GM10266 (cell line): Measurements from ENCODE around the gene BDKRB1.
"Not testable (repeated sequence)": the region's sequence is repeated elsewhere in the genome, so short reads cannot be mapped to it uniquely, and the experiment has no call there.

ENCODE experiments used
- DNase-seq: peaks from one replicate; pipeline ENCODE4 v3.0.0; 2012; ENCODE audit errors: extremely low spot score
- TF ChIP-seq, protein P1 (sequence below): IDR thresholded peaks from 2 replicates; pipeline ENCODE4 v1.5.1; 2012; ENCODE audit warnings: mild to moderate bottlenecking, low read depth; ENCODE audit not compliant: control insufficient read depth, insufficient read depth; ENCODE audit errors: missing control alignments

Gene BDKRB1

GRCh38 chr14:96243785-96244184, 12.2 kb upstream of the BDKRB1 start:
- TF ChIP-seq, protein P1, sequence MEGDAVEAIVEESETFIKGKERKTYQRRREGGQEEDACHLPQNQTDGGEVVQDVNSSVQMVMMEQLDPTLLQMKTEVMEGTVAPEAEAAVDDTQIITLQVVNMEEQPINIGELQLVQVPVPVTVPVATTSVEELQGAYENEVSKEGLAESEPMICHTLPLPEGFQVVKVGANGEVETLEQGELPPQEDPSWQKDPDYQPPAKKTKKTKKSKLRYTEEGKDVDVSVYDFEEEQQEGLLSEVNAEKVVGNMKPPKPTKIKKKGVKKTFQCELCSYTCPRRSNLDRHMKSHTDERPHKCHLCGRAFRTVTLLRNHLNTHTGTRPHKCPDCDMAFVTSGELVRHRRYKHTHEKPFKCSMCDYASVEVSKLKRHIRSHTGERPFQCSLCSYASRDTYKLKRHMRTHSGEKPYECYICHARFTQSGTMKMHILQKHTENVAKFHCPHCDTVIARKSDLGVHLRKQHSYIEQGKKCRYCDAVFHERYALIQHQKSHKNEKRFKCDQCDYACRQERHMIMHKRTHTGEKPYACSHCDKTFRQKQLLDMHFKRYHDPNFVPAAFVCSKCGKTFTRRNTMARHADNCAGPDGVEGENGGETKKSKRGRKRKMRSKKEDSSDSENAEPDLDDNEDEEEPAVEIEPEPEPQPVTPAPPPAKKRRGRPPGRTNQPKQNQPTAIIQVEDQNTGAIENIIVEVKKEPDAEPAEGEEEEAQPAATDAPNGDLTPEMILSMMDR, result no peak
- no peak for DNase-seq

GRCh38 chr14:96245074-96245473, 10.9 kb upstream of the BDKRB1 start:
- DNase-seq, result not testable (repeated sequence)

- TF ChIP-seq, protein P1, result no peak
- no peak for DNase-seq
Observed at GRCh38 chr14:96245710-96246538, 10.1 kb upstream of the BDKRB1 start.

DNA sequence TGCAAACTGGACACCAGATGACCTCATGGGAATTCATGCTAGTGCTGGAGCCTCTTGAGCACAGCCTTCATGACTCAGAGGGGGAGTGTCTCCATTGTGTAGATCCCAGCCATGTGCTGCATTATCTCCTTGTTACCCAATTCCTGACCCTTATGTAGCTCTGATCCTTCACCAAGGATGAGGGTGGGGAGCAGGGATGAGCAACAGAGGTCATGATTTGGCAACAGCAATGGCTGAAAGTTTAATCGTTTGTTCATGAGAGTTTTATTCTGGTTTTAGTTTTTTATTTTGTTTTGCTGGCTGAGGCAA, 9.5 kb upstream of the BDKRB1 start:
- TF ChIP-seq, protein P1, result no peak

GRCh38 chr14:96247031-96247430, 9.0 kb upstream of the BDKRB1 start:
- no peak for DNase-seq
- TF ChIP-seq, protein P1, result no peak

More for the DNA sequence above, 9.5 kb upstream of the BDKRB1 start:
- DNase-seq, result no peak

- TF ChIP-seq, protein P1, result no peak
- DNase-seq, result no peak
Observed at GRCh38 chr14:96249029-96249428, 7.0 kb upstream of the BDKRB1 start.

DNA sequence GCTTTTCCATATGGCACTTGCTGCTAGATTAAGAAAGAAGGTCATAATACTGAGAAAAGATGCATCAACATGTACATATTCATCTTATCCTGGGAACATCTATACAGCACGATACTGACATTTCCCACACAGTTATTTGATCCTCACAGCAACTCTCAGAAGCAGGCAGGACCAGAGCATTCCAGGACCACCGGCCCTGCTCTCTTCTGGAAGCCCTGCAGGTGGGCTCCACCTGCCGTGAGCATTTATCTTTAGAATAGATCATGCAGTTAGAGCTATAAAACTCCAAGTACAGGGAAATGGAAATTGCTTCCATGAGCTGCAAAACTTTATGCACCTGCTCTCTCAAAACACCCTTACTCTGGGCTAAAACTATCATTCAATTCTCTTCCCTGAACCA, 5.5 kb upstream of the BDKRB1 start:
- TF ChIP-seq, protein P1, result no peak
- no peak for DNase-seq

DNA sequence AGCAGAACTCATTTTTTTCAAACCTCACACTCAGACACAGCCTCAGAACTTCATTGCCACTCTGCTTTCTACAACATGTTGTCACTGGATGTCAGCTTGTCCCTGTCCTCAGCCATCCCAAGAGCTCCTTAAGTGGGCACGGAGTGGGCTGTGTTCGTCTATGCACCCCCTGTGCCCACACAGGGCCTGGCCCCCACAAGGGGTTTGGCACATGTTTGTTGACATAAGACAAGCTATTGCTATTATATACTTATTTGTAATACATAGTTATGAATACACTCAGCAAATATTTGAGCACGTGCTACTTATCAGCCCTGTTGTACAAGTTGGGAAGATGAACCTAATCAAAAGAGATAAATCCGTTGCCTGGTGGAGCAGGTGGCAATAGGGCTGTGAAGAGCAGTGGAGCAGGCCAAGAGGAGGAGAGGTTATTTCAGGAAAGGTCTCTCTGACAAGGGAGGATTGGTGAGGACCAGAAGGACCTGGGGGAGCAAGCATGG, 4.3 kb upstream of the BDKRB1 start:
- TF ChIP-seq, protein P1, result no peak
- DNase-seq, result no peak
